Measurements from ENCODE around the gene EPHA1. TPM values are rescaled to one million over a fixed set of nuclear protein-coding genes. Genes with fewer than 3 reads are reported as not detected.

Gene EPHA1
- total RNA-seq, 6 donors from 2014 or later: 5.3 to 18.9 (median 13.0) TPM

GRCh38 chr7:143372070-143372469 is 36.6 kb downstream of the EPHA1 start:
- Histone ChIP-seq H3K27me3 (no peaks in the 10 kb centered on the region), H3K27ac (peak overlapping the region in 1 of 4 donors; percentile 56), H3K4me3 (no peak overlapping the region), H3K4me1 (peaks cover 6 to 31% (median 25%) of the 10 kb centered on the region in 4 donors), H3K36me3 (no peaks in the 10 kb centered on the region), H3K9me3 (no peaks in the 10 kb centered on the region)
- DNase-seq (peak in 1 of 2 donors; percentile 76), ATAC-seq (ENCODE audit: low FRiP score in 2 of 2) (peak in 1 of 2 donors; percentile 68)
- WGBS, 2 donors: 31 to 42% methylated on average over 4 of the region's 4 CpGs
- TF ChIP-seq CTCF (IDR thresholded peaks at IDR 0.05): peak in 1 of 6 experiments; percentile 26
- no peak for TF ChIP-seq POLR2AphosphoS5 (IDR thresholded peaks at IDR 0.05)
- no peak for TF ChIP-seq EP300 (IDR thresholded peaks at IDR 0.05)

DNA sequence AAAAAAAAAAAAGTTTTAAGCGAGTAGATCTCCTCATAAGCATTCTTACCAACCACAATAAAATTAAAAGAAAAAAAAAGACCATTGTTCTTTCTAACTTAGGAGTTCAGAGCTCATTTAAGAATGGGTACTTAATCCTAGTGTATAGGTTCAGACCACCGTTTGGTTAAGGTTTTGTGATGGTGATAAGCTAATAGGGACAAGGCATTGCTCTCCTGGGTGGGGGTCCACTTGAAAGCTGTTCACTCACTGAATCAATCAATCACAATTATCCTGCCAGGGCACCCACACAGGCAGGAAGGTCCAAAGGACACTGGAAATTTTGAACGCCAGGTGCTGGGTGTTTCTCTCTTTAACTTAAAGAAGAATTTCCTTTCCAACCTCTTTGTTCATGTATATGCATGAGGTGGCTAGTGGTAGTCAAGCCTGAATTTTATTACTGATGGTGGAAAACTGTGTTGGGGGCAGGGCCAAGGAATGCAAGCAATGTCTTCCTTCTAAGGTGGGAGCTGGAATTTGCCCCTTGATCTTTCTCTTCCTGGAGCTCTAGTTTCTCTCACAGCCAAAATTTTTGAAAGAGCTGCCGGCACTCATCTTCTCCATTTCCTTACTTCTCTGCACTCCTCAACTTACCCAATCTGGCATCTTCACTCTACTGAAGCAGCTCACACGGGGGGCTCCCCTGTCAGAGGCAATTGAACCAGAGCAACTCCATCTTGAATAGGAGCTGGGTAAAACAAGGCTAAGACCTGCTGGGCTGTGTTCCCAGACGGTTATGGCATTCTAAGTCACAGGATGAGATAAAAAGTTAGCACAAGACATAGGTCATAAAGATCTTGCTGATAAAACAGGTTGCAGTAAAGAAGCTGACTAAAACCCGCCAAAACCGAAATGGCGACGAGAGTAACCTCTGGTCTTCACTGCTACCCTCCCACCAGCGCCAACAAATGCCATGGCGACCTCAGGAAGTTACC is 38.7 kb downstream of the EPHA1 start:
- no peak for ATAC-seq (ENCODE audit: low FRiP score in 2 of 2)
- no peak for DNase-seq
- no peaks in the 10 kb centered on the region for H3K27me3 ChIP-seq
- 78 to 84% methylated on average over 12 of the region's 12 CpGs for WGBS, 2 donors
- H3K4me1 ChIP-seq: peaks cover 2 to 17% (median 8%) of the 10 kb centered on the region in 4 donors
- no peak overlapping the region for H3K4me3 ChIP-seq
- no peaks in the 10 kb centered on the region for H3K36me3 ChIP-seq
- H3K27ac ChIP-seq: no peak overlapping the region
- no peaks in the 10 kb centered on the region for H3K9me3 ChIP-seq
- TF ChIP-seq POLR2AphosphoS5 (IDR thresholded peaks at IDR 0.05) (no peak), EP300 (IDR thresholded peaks at IDR 0.05) (no peak), CTCF (IDR thresholded peaks at IDR 0.05) (no peak), POLR2A (IDR thresholded peaks at IDR 0.05) (no peak)

DNA sequence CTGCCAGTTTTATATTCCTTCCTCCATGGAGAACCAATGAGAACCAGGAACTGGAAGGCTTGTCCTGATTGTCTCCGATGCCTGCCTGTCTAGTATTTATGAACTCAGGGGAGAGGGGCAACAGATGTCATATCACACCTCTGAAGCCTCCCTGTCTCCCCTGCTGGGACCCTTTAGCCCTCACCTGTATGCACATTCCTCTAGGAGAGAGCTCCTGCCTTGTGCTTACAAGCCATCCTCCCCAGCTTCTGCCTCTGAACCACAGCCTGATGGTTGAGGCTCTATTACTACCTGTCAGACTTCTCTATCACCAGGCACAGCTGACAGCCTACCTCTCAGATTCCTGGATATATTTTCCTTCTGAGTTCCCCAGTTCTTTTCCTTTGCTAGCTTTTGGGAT is 40.3 kb downstream of the EPHA1 start:
- DNase-seq (no peak), ATAC-seq (ENCODE audit: low FRiP score in 2 of 2) (no peak)
- TF ChIP-seq CTCF (IDR thresholded peaks at IDR 0.05): no peak
- TF ChIP-seq POLR2AphosphoS5 (IDR thresholded peaks at IDR 0.05): no peak
- no peak for TF ChIP-seq POLR2A (IDR thresholded peaks at IDR 0.05)
- no peak for TF ChIP-seq EP300 (IDR thresholded peaks at IDR 0.05)
- Histone ChIP-seq H3K4me3 (no peak overlapping the region), H3K27ac (no peak overlapping the region), H3K4me1 (peaks cover 0 to 12% (median 6%) of the 10 kb centered on the region in 4 donors), H3K27me3 (peaks cover 0 to 5% (median 1%) of the 10 kb centered on the region in 4 donors), H3K9me3 (no peaks in the 10 kb centered on the region), H3K36me3 (no peaks in the 10 kb centered on the region)
- WGBS, 2 donors: 92 to 100% methylated on average over 1 of the region's 1 CpG

- DNase-seq (no peak), ATAC-seq (ENCODE audit: low FRiP score in 2 of 2) (no peak)
- H3K9me3 ChIP-seq: no peaks in the 10 kb centered on the region
- peaks cover 0 to 7% (median 3%) of the 10 kb centered on the region in 4 donors for H3K27me3 ChIP-seq
- H3K4me1 ChIP-seq: peaks cover under 1 to 14% (median 8%) of the 10 kb centered on the region in 4 donors
- H3K27ac ChIP-seq: no peak overlapping the region
- 91 to 94% methylated on average over 4 of the region's 4 CpGs for WGBS, 2 donors
- TF ChIP-seq CTCF (IDR thresholded peaks at IDR 0.05) (no peak), POLR2AphosphoS5 (IDR thresholded peaks at IDR 0.05) (no peak), POLR2A (IDR thresholded peaks at IDR 0.05) (no peak), EP300 (IDR thresholded peaks at IDR 0.05) (no peak)
- no peak overlapping the region for H3K4me3 ChIP-seq
- H3K36me3 ChIP-seq: no peaks in the 10 kb centered on the region
These were observed 40.7 kb downstream of the EPHA1 start for GRCh38 chr7:143367972-143368371.
